H9 (cell line): ENCODE results near the gene LRP2. TPM values are rescaled to one million over a fixed set of nuclear protein-coding genes. Genes with fewer than 3 reads are reported as not detected.

ENCODE experiments used
- DNase-seq: peaks from one replicate; pipeline ENCODE4 v3.0.0-alpha.2; 2017
- H2AFZ ChIP-seq: one replicate; pipeline ENCODE4 v1.6.1; 2013; ENCODE audit warnings: mild to moderate bottlenecking, low read length, control low read depth, moderate library complexity
- H2AK5ac ChIP-seq: 2 replicates; pipeline ENCODE4 v1.6.1; 2013; ENCODE audit warnings: low read length, control low read depth, mixed read lengths; ENCODE audit not compliant: insufficient read length
- H2BK120ac ChIP-seq: one replicate; pipeline ENCODE4 v1.6.1; 2013; ENCODE audit warnings: low read depth, mild to moderate bottlenecking, low read length, control low read depth, inconsistent platforms; ENCODE audit not compliant: poor library complexity, severe bottlenecking
- H2BK12ac ChIP-seq: 2 replicates; pipeline ENCODE4 v1.6.1; 2013; ENCODE audit warnings: low read length, control low read depth, mixed read lengths, low read depth; ENCODE audit not compliant: insufficient read length
- H2BK15ac ChIP-seq: 2 replicates; pipeline ENCODE4 v1.6.1; 2013; ENCODE audit warnings: low read depth, low read length, control low read depth
- H2BK20ac ChIP-seq: one replicate; pipeline ENCODE4 v1.6.1; 2013; ENCODE audit warnings: low read depth, mild to moderate bottlenecking, low read length, control low read depth, inconsistent platforms; ENCODE audit not compliant: poor library complexity, severe bottlenecking
- H2BK5ac ChIP-seq: 2 replicates; pipeline ENCODE4 v1.6.1; 2013; ENCODE audit warnings: low read length, control low read depth, mixed read lengths; ENCODE audit not compliant: insufficient read length
- H3K14ac ChIP-seq: 2 replicates; pipeline ENCODE4 v1.6.1; 2013; ENCODE audit warnings: low read length, control low read depth; ENCODE audit not compliant: insufficient read depth
- H3K18ac ChIP-seq: 2 replicates; pipeline ENCODE4 v1.6.1; 2013; ENCODE audit warnings: low read depth, mild to moderate bottlenecking, mixed read lengths, low read length, control low read depth; ENCODE audit not compliant: insufficient read length
- H3K23ac ChIP-seq: 2 replicates; pipeline ENCODE4 v1.6.1; 2013; ENCODE audit warnings: low read length, control low read depth, mixed read lengths, low read depth; ENCODE audit not compliant: insufficient read length
- H3K23me2 ChIP-seq: 2 replicates; pipeline ENCODE4 v1.6.1; 2013; ENCODE audit warnings: low read depth, mild to moderate bottlenecking, mixed read lengths, low read length, control low read depth; ENCODE audit not compliant: insufficient read length, poor library complexity, severe bottlenecking
- H3K27ac ChIP-seq: 2 replicates; pipeline ENCODE4 v1.5.1; 2013; ENCODE audit warnings: low read length, control low read depth, mixed read lengths, low read depth; ENCODE audit not compliant: insufficient read length
- H3K27me3 ChIP-seq: 2 replicates; pipeline ENCODE4 v1.6.1; 2013; ENCODE audit warnings: low read length, control low read depth, inconsistent platforms; ENCODE audit not compliant: insufficient read depth
- H3K4ac ChIP-seq: 2 replicates; pipeline ENCODE4 v1.6.1; 2013; ENCODE audit warnings: low read depth, mild to moderate bottlenecking, control low read depth, inconsistent platforms, low read length, moderate library complexity
- H3K4me1 ChIP-seq: 2 replicates; pipeline ENCODE4 v1.6.1; 2013; ENCODE audit warnings: low read length, control low read depth, inconsistent platforms; ENCODE audit not compliant: insufficient read depth
- H3K4me2 ChIP-seq: 2 replicates; pipeline ENCODE4 v1.6.1; 2013; ENCODE audit warnings: low read length, control low read depth, mixed read lengths; ENCODE audit not compliant: insufficient read length, insufficient read depth
- H3K56ac ChIP-seq: 2 replicates; pipeline ENCODE4 v1.6.1; 2013; ENCODE audit warnings: low read depth, mild to moderate bottlenecking, mixed read lengths, low read length, control low read depth; ENCODE audit not compliant: insufficient read length
- H3K79me1 ChIP-seq: 2 replicates; pipeline ENCODE4 v1.6.1; 2013; ENCODE audit warnings: low read depth, mild to moderate bottlenecking, moderate library complexity, low read length, control low read depth, inconsistent platforms; ENCODE audit not compliant: insufficient read depth, poor library complexity, severe bottlenecking
- H3K79me2 ChIP-seq: 2 replicates; pipeline ENCODE4 v1.6.1; 2013; ENCODE audit warnings: low read length, control low read depth, inconsistent platforms; ENCODE audit not compliant: insufficient read depth
- H3K9ac ChIP-seq: 2 replicates; pipeline ENCODE4 v1.6.1; 2013; ENCODE audit warnings: low read length, control low read depth, mixed read lengths; ENCODE audit not compliant: insufficient read length; ENCODE audit errors: extremely low read depth
- H3K9me3 ChIP-seq: one replicate; pipeline ENCODE4 v1.6.1; 2013; ENCODE audit warnings: low read depth, low read length, inconsistent platforms; ENCODE audit not compliant: control insufficient read depth
- H3T11ph ChIP-seq: one replicate; pipeline ENCODE4 v1.6.1; 2013; ENCODE audit warnings: mild to moderate bottlenecking, low read length, control low read depth, inconsistent platforms
- H4K20me1 ChIP-seq: one replicate; pipeline ENCODE4 v1.6.1; 2013; ENCODE audit not compliant: control insufficient read depth, insufficient read length, insufficient read depth
- H4K5ac ChIP-seq: 2 replicates; pipeline ENCODE4 v1.6.1; 2013; ENCODE audit warnings: low read depth, mild to moderate bottlenecking, mixed read lengths, low read length, control low read depth; ENCODE audit not compliant: insufficient read length
- H4K8ac ChIP-seq: replicated peaks from 2 replicates; pipeline ENCODE4 v1.6.1; 2013; ENCODE audit warnings: low read length, control low read depth, mixed read lengths, low read depth; ENCODE audit not compliant: insufficient read length
- H4K91ac ChIP-seq: 2 replicates; pipeline ENCODE4 v1.6.1; 2013; ENCODE audit warnings: low read depth, mild to moderate bottlenecking, moderate library complexity, mixed read lengths, low read length, control low read depth; ENCODE audit not compliant: insufficient read length
- H3K27ac Mint-ChIP-seq, 3 experiments: 2 replicates in 2 of 3; 3 replicates in 1 of 3; pipeline ENCODE4 v1.8.0; 2020 to 2021; ENCODE audit warnings: mixed read lengths in 3 of 3, mild to moderate bottlenecking in 1 of 3, moderate library complexity in 1 of 3
- H3K27me3 Mint-ChIP-seq: 2 replicates; pipeline ENCODE4 v1.8.0; 2021; ENCODE audit warnings: low read depth, mild to moderate bottlenecking, moderate library complexity, mixed read lengths
- H3K36me3 Mint-ChIP-seq, 3 experiments: 2 replicates in 2 of 3; 3 replicates in 1 of 3; pipeline ENCODE4 v1.8.0; 2020 to 2021; ENCODE audit warnings: low read depth in 3 of 3, mixed read lengths in 3 of 3; ENCODE audit not compliant: insufficient read depth in 1 of 3
- H3K4me1 Mint-ChIP-seq, 2 experiments: 2 replicates each; pipeline ENCODE4 v1.8.0; 2020; ENCODE audit warnings: mixed read lengths in 2 of 2
- H3K4me3 Mint-ChIP-seq, 2 experiments: 2 replicates in 1 of 2; 3 replicates in 1 of 2; pipeline ENCODE4 v1.8.0; 2020 to 2021; ENCODE audit warnings: mild to moderate bottlenecking in 2 of 2, mixed read lengths in 2 of 2, moderate library complexity in 1 of 2
- H3K9me3 Mint-ChIP-seq, 2 experiments: 2 replicates in 1 of 2; 3 replicates in 1 of 2; pipeline ENCODE4 v1.8.0; 2020; ENCODE audit warnings: mild to moderate bottlenecking in 2 of 2, mixed read lengths in 2 of 2, moderate library complexity in 1 of 2
- CTCF ChIP-seq: fragments of 200-600 bp; sonication (generic); conservative IDR thresholded peaks from 3 replicates; pipeline ENCODE4 v1.8.0; 2021; ENCODE audit warnings: antibody characterized with exemption, mild to moderate bottlenecking
- WGBS: extraction: QIAGEN DNeasy Blood & Tissue Kit; methylation state at CpG from one replicate; pipeline ENCODE4 v1.1.7; 2013; ENCODE audit warnings: missing lambda C conversion rate, low lambda C conversion rate, mixed read lengths; ENCODE audit not compliant: insufficient read length; ENCODE audit errors: extremely low coverage; 5-methylcytosine and 5-hydroxymethylcytosine counted together
- total RNA-seq: library from RNA; stranded (reverse); gene quantifications from 2 replicates; pipeline ENCODE4 v1.2.1, GENCODE V29; 2021

The LRP2 gene
- total RNA-seq, 1 experiment from 2014 or later, result 1.4 TPM

GRCh38 chr2:169291517-169291916, 70.8 kb downstream of the LRP2 start:
- Histone ChIP-seq H2BK12ac (no peak overlapping the region), H3K4me2 (no peak overlapping the region), H3K18ac (no peak overlapping the region), H2BK15ac (no peak overlapping the region), H2AK5ac (no peak overlapping the region), H3K79me1 (no peaks in the 10 kb centered on the region), H3K9me3 (no peaks in the 10 kb centered on the region), H2BK120ac (no peak overlapping the region), H2AFZ (no peak overlapping the region), H3K4me1 (no peaks in the 10 kb centered on the region; the same call in 1 of the 2 replicates), H3K23me2 (no peaks in the 10 kb centered on the region), H2BK20ac (no peak overlapping the region), H3K79me2 (no peaks in the 10 kb centered on the region), H4K5ac (no peak overlapping the region), H3K4ac (no peak overlapping the region), H3K27me3 (no peaks in the 10 kb centered on the region), H3K23ac (no peak overlapping the region), H4K20me1 (no peaks in the 10 kb centered on the region), H3K27ac (no peak overlapping the region), H3T11ph (no peak overlapping the region), H3K56ac (no peak overlapping the region), H3K14ac (no peak overlapping the region), H2BK5ac (no peak overlapping the region), H4K91ac (no peak overlapping the region), H4K8ac (no peak overlapping the region), H3K9ac (no peak overlapping the region)
- Mint-ChIP-seq H3K36me3 (no peaks in the 10 kb centered on the region), H3K27me3 (peaks cover 1% of the 10 kb centered on the region), H3K4me3 (no peak overlapping the region), H3K27ac (no peak overlapping the region), H3K9me3 (no peaks in the 10 kb centered on the region), H3K4me1 (peaks cover 16 to 26% of the 10 kb centered on the region in 2 experiments)
- no peak for DNase-seq
- TF ChIP-seq CTCF, result no peak
- WGBS, result no CpG with 5 or more reads among the region's 2 CpGs
